GM10248 (cell line): ENCODE results near the gene COG5.
"Not testable (repeated sequence)": the region's sequence is repeated elsewhere in the genome, so short reads cannot be mapped to it uniquely, and the experiment has no call there.

ENCODE experiments used
- CTCF ChIA-PET: fragments of 300-600 bp; sonication (Branson Sonifier 250); formaldehyde crosslinking; extraction: SDS; loops from one replicate; lab custom pipeline; 2021; ENCODE audit warnings: antibody characterized with exemption; lab: Yijun Ruan, JAX
- POLR2A ChIA-PET: fragments of 350-650 bp; sonication (Branson Sonifier 250); formaldehyde crosslinking; extraction: SDS; loops from one replicate; lab custom pipeline; 2020; ENCODE audit warnings: antibody characterized with exemption; lab: Yijun Ruan, JAX
- DNase-seq: peaks from one replicate; pipeline ENCODE4 v3.0.0; 2012; ENCODE audit errors: extremely low spot score
- TF ChIP-seq, protein P1 (sequence below): IDR thresholded peaks from 2 replicates; pipeline ENCODE4 v1.5.1; 2012; ENCODE audit warnings: mild to moderate bottlenecking, low read depth; ENCODE audit errors: extremely low read depth, missing control alignments, control extremely low read depth

COG5 gene

GRCh38 chr7:107233174-107233573 is 330.5 kb downstream of the COG5 start:
- TF ChIP-seq, protein P1, sequence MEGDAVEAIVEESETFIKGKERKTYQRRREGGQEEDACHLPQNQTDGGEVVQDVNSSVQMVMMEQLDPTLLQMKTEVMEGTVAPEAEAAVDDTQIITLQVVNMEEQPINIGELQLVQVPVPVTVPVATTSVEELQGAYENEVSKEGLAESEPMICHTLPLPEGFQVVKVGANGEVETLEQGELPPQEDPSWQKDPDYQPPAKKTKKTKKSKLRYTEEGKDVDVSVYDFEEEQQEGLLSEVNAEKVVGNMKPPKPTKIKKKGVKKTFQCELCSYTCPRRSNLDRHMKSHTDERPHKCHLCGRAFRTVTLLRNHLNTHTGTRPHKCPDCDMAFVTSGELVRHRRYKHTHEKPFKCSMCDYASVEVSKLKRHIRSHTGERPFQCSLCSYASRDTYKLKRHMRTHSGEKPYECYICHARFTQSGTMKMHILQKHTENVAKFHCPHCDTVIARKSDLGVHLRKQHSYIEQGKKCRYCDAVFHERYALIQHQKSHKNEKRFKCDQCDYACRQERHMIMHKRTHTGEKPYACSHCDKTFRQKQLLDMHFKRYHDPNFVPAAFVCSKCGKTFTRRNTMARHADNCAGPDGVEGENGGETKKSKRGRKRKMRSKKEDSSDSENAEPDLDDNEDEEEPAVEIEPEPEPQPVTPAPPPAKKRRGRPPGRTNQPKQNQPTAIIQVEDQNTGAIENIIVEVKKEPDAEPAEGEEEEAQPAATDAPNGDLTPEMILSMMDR = no peak
- CTCF ChIA-PET = interaction anchor here (1.4 kb wide), 1 partner anchor 11 kb away, joined by 3 read pairs; no protein-coding TSS in a partner anchor
- DNase-seq = no peak
- POLR2A ChIA-PET = no interaction called here

DNA sequence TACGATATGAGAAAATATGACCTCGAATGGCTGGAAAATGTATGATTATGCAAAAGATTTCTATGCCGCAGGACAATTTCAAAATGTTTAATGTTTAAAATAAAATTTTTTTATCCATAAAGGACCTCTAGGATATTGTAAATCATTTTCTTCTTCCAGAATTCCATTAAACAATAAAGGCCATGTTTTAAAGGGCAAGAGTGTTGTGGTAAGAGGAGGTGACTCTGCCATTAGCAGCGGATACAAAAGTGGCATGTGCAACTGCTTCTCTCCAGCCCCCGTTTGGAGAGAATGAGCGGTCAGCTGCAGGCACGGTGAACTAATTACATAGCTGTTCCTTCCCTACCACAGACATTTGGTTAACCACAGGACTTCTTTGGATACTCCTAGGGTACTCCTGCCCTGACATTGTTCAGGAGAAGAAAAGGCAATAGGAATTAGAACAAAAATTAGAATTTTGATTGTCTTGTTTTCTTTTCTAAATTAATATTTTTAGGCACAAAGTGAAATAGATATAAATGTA is 331.1 kb downstream of the COG5 start:
- ChIA-PET CTCF (interaction anchor here (1.4 kb wide), 1 partner anchor 11 kb away, joined by 3 read pairs; no protein-coding TSS in a partner anchor), POLR2A (no interaction called here)
- no peak for DNase-seq
- TF ChIP-seq, protein P1 = no peak

- TF ChIP-seq, protein P1 = no peak
- ChIA-PET CTCF (no interaction called here), POLR2A (no interaction called here)
- no peak for DNase-seq
Observed at GRCh38 chr7:107230334-107230733, 333.4 kb downstream of the COG5 start.

DNA sequence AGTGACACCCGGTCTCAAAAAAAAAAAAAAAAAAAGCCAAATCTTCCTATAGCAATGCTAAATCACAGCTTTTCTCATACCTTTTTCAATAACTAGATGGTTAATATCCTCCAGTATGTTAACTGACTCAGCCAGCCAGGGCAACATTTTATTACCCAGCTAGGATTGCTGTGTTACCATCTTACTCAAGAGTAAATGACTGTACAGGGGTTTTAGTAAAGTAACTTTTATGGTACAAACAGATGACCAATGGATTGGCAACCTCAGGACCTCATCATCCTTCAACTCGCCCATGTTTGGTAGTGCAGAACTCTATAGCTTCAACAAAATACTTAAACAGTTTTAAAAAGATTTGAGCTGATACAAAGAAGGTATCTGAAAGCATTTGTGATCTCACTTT is 335.4 kb downstream of the COG5 start:
- TF ChIP-seq, protein P1 = no peak
- POLR2A ChIA-PET = interaction anchor here (0.6 kb wide), 1 partner anchor 168 kb away, joined by 4 read pairs; no protein-coding TSS in a partner anchor
- CTCF ChIA-PET = interaction anchor here (1.1 to 2.2 kb wide), 3 partner anchors 9 to 18 kb away, joined by 3 to 7 read pairs (median 3); no protein-coding TSS in a partner anchor
- DNase-seq = no peak

DNA sequence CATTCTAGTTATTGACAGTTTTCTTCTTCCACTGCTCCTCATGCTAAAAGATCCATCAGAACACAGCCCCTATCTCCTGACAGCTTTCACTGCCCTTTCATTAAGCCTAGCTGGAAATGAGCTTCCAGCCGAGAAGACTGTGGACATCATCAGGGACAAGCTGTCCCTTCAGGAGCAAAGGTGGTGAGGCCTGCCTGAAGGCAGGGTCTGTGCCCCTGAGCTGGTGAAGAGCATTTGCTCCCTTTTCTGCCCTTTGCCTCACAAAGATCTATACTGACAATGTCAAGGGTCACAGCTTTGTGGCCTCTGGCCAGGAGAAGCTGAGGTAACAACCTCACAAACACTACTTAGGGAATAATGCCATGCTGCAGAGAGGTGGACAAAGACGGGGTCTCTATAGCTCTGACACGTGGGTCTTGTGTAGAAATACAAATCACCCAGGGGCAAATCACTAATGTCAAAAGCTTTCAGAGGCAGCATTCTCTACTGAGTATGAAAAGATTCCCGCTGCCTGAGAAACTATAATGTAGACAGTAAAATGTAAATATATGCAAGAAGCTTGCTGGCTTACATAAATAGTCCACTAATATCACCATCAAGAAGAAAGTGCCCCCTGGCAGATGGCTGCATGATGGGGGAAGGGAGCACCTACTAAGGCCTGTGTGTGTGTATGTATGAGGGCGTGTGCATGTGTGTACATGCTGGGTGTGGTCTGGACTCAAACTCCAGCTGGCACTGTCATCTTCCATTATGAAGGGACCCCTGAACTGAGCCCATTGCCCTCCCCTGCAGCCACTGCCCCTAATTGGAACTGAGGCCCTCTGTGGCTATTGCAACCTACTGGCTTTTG is 339.1 kb downstream of the COG5 start:
- TF ChIP-seq, protein P1 = no peak
- ChIA-PET POLR2A (interaction anchor here (0.7 kb wide), 1 partner anchor 29 kb away, joined by 4 read pairs; no protein-coding TSS in a partner anchor), CTCF (interaction anchor here (1.3 to 1.6 kb wide), 2 partner anchors 16 to 17 kb away, joined by 3 to 6 read pairs; no protein-coding TSS in a partner anchor)
- DNase-seq = no peak

GRCh38 chr7:107220806-107221205 is 342.9 kb downstream of the COG5 start:
- CTCF ChIA-PET = interaction anchor here (1.3 to 2.1 kb wide), 3 partner anchors 13 to 17 kb away, joined by 3 to 5 read pairs (median 3); no protein-coding TSS in a partner anchor
- DNase-seq, POLR2A ChIA-PET: not testable (repeated sequence)
